ENCODE measurements around the gene ZNF836. TPM values are rescaled to one million over a fixed set of nuclear protein-coding genes. Genes with fewer than 3 reads are reported as not detected.

The ZNF836 gene
- total and polyA plus RNA-seq, 9 of the 15 experiments (the other 6 are each of a cell fraction or from before 2014, with no cell fraction given): 0.24 to 0.69 (median 0.64) TPM; not detected in 2

DNA sequence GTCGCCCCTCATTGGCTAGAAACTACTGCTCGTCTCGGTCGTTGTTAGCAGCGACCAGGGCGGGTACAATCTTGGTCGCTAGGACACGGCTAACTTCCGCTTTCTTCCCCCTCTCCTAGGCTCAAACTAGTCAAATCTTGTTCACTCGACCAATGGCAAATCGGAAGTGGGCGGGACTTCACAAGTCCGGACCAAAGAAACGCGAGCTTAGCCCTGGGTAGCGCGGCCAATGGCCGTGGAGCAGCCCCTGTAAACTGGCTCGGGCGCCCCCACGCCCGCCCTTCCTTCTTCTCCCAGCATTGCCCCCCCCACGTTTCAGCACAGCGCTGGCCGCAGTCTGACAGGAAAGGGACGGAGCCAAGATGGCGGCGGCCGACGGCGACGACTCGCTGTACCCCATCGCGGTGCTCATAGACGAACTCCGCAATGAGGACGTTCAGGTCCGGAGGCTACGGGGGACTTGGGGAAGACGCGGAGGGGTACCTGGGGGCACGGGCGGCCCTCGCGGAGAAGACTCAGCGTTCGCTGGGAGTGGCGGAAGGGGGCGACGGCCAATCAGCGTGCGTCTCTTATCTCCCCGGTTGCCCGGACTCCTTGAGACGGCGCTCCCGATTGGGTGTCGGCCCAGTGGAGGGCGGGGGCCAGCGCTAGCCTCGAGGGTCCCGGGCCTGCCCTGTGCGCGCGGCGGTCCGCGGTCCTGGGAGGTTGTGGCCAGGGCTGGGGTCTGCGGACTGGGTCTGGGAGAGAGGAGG is 18.5 kb upstream of the ZNF836 start, which contains the start of gene PPP2R1A (continued):
- TF ChIP-seq, protein P1, sequence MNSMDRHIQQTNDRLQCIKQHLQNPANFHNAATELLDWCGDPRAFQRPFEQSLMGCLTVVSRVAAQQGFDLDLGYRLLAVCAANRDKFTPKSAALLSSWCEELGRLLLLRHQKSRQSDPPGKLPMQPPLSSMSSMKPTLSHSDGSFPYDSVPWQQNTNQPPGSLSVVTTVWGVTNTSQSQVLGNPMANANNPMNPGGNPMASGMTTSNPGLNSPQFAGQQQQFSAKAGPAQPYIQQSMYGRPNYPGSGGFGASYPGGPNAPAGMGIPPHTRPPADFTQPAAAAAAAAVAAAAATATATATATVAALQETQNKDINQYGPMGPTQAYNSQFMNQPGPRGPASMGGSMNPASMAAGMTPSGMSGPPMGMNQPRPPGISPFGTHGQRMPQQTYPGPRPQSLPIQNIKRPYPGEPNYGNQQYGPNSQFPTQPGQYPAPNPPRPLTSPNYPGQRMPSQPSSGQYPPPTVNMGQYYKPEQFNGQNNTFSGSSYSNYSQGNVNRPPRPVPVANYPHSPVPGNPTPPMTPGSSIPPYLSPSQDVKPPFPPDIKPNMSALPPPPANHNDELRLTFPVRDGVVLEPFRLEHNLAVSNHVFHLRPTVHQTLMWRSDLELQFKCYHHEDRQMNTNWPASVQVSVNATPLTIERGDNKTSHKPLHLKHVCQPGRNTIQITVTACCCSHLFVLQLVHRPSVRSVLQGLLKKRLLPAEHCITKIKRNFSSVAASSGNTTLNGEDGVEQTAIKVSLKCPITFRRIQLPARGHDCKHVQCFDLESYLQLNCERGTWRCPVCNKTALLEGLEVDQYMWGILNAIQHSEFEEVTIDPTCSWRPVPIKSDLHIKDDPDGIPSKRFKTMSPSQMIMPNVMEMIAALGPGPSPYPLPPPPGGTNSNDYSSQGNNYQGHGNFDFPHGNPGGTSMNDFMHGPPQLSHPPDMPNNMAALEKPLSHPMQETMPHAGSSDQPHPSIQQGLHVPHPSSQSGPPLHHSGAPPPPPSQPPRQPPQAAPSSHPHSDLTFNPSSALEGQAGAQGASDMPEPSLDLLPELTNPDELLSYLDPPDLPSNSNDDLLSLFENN (IDR thresholded peaks at IDR 0.05; ENCODE audit: low read depth in 2 of 2, low read length in 2 of 2): peak in 1 of 2 experiments; percentile 42; a peak in 1 of 4 replicates
- TF ChIP-seq, protein P2, sequence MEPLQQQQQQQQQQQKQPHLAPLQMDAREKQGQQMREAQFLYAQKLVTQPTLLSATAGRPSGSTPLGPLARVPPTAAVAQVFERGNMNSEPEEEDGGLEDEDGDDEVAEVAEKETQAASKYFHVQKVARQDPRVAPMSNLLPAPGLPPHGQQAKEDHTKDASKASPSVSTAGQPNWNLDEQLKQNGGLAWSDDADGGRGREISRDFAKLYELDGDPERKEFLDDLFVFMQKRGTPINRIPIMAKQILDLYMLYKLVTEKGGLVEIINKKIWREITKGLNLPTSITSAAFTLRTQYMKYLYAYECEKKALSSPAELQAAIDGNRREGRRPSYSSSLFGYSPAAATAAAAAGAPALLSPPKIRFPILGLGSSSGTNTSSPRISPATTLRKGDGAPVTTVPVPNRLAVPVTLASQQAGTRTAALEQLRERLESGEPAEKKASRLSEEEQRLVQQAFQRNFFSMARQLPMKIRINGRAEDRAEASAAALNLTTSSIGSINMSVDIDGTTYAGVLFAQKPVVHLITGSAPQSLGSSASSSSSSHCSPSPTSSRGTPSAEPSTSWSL (CRISPR knock-in tag; IDR thresholded peaks at IDR 0.05; ENCODE audit: borderline replicate concordance): peak; percentile 36; the same call in 1 of the 2 replicates
- TF ChIP-seq ERF (CRISPR knock-in tag; IDR thresholded peaks at IDR 0.05) (no peak; the same call in none of the 2 replicates), E2F3 (CRISPR knock-in tag; IDR thresholded peaks at IDR 0.05) (no peak), SREBF2 (CRISPR knock-in tag; IDR thresholded peaks at IDR 0.05) (no peak), FUS (optimal IDR thresholded peaks at IDR 0.05; ENCODE audit: low read depth, low read length) (no peak), KAT8 (IDR thresholded peaks at IDR 0.05; ENCODE audit: low read depth) (no peak), SREBF1 (IDR thresholded peaks at IDR 0.05; ENCODE audit: borderline replicate concordance, low read depth, low read length) (no peak), FOXK1 (CRISPR knock-in tag; IDR thresholded peaks at IDR 0.05; ENCODE audit: borderline replicate concordance) (no peak), HMG20A (CRISPR knock-in tag; conservative IDR thresholded peaks at IDR 0.05) (no peak), ZNF444 (CRISPR knock-in tag; IDR thresholded peaks at IDR 0.05) (0 out of 2 replicates have a peak, but pooled peaks have one; percentile 57), JUND (IDR thresholded peaks at IDR 0.05; ENCODE audit: borderline replicate concordance, low read depth, low read length) (0 out of 2 replicates have a peak, but pooled peaks have one; percentile 31), JUND (tag; IDR thresholded peaks at IDR 0.05; ENCODE audit: borderline replicate concordance, low read depth, low read length) (0 out of 3 replicates have a peak, but pooled peaks have one; percentile 25), RBM14 (IDR thresholded peaks at IDR 0.05; ENCODE audit: borderline replicate concordance, insufficient read depth, low read depth, low read length) (no peak), SP2 (IDR thresholded peaks at IDR 0.05; ENCODE audit: extremely low read depth, low read depth, low read length, poor library complexity, severe bottlenecking) (peak; percentile 66)
- TF ChIP-seq, protein P3, sequence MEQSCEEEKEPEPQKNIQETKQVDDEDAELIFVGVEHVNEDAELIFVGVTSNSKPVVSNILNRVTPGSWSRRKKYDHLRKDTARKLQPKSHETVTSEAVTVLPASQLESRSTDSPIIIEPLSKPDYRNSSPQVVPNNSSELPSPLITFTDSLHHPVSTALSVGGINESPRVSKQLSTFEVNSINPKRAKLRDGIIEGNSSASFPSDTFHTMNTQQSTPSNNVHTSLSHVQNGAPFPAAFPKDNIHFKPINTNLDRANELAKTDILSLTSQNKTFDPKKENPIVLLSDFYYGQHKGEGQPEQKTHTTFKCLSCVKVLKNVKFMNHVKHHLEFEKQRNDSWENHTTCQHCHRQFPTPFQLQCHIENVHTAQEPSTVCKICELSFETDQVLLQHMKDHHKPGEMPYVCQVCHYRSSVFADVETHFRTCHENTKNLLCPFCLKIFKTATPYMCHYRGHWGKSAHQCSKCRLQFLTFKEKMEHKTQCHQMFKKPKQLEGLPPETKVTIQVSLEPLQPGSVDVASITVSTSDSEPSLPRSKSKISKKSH (CRISPR knock-in tag; IDR thresholded peaks at IDR 0.05): no peak
- TF ChIP-seq, protein P4, sequence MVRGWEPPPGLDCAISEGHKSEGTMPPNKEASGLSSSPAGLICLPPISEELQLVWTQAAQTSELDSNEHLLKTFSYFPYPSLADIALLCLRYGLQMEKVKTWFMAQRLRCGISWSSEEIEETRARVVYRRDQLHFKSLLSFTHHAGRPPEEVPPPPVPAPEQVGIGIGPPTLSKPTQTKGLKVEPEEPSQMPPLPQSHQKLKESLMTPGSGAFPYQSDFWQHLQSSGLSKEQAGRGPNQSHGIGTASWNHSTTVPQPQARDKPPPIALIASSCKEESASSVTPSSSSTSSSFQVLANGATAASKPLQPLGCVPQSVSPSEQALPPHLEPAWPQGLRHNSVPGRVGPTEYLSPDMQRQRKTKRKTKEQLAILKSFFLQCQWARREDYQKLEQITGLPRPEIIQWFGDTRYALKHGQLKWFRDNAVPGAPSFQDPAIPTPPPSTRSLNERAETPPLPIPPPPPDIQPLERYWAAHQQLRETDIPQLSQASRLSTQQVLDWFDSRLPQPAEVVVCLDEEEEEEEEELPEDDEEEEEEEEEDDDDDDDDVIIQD (CRISPR knock-in tag; IDR thresholded peaks at IDR 0.05): no peak

Data from K562 (cell line).